HAP-1 (cell line): ENCODE results near the gene PTPRG.
A peak's percentile ranks its signal among the peaks of the same experiment; 100 is the strongest.

Experiments used
- DNase-seq, 2 experiments: peaks; one replicate each; pipeline ENCODE4 v3.0.0-alpha.2; 2016 to 2020; ENCODE audit warnings: low spot score in 2 of 2
- H3K27me3 ChIP-seq: fragments of 250-450 bp; sonication (Bioruptor Pico); 2 replicates; pipeline ENCODE4 v1.5.1; 2020; ENCODE audit warnings: low read depth, mild to moderate bottlenecking, moderate library complexity
- H3K36me3 ChIP-seq: fragments of 250-450 bp; sonication (Bioruptor Pico); replicated peaks from 2 replicates; pipeline ENCODE4 v1.5.1; 2020; ENCODE audit warnings: mild to moderate bottlenecking
- H3K4me1 ChIP-seq: fragments of 250-450 bp; sonication (Bioruptor Pico); 2 replicates; pipeline ENCODE4 v1.5.1; 2020; ENCODE audit warnings: mild to moderate bottlenecking
- H3K4me3 ChIP-seq: fragments of 250-450 bp; sonication (Bioruptor Pico); 2 replicates; pipeline ENCODE4 v1.5.1; 2020; ENCODE audit warnings: mild to moderate bottlenecking, moderate library complexity
- H3K9me3 ChIP-seq: fragments of 250-450 bp; sonication (Bioruptor Pico); 2 replicates; pipeline ENCODE4 v1.5.1; 2020; ENCODE audit warnings: mild to moderate bottlenecking, moderate library complexity
- in situ Hi-C: fragments of 300-500 bp; cut with MboI; formaldehyde crosslinking; loops from 3 replicates; pipeline ENCODE4 v1.14.3; 2020; ENCODE audit warnings: low sequenced_read_pairs, inconsistent platforms, mixed read lengths

PTPRG gene

GRCh38 chr3:61645148-61645547 is 83.8 kb downstream of the PTPRG start:
- Histone ChIP-seq H3K27me3 (no peaks in the 10 kb centered on the region), H3K4me1 (peaks cover 6% of the 10 kb centered on the region), H3K4me3 (no peak overlapping the region), H3K9me3 (no peaks in the 10 kb centered on the region), H3K36me3 (no peaks in the 10 kb centered on the region)
- in situ Hi-C loops: no loop called here
- no peak for DNase-seq

- in situ Hi-C loops: no loop called here
- peaks cover 10% of the 10 kb centered on the region for H3K4me1 ChIP-seq
- DNase-seq: no peak
Measured at GRCh38 chr3:61646360-61646759, 85.0 kb downstream of the PTPRG start.

GRCh38 chr3:61646851-61647525 is 85.6 kb downstream of the PTPRG start:
- Histone ChIP-seq H3K27me3 (no peaks in the 10 kb centered on the region), H3K9me3 (no peaks in the 10 kb centered on the region), H3K4me1 (peaks cover 10% of the 10 kb centered on the region), H3K4me3 (no peak overlapping the region), H3K36me3 (no peaks in the 10 kb centered on the region)
- no peak for DNase-seq
- in situ Hi-C loops: no loop called here

More at GRCh38 chr3:61646360-61646759, 85.0 kb downstream of the PTPRG start:
- Histone ChIP-seq H3K4me3 (no peak overlapping the region), H3K9me3 (no peaks in the 10 kb centered on the region), H3K27me3 (no peaks in the 10 kb centered on the region), H3K36me3 (no peaks in the 10 kb centered on the region)

GRCh38 chr3:61648481-61648880 is 87.1 kb downstream of the PTPRG start:
- H3K4me3 ChIP-seq: no peak overlapping the region

GRCh38 chr3:61649381-61650170 is 88.2 kb downstream of the PTPRG start:
- Histone ChIP-seq H3K36me3 (no peaks in the 10 kb centered on the region), H3K4me3 (no peak overlapping the region), H3K4me1 (peaks cover 10% of the 10 kb centered on the region), H3K9me3 (no peaks in the 10 kb centered on the region), H3K27me3 (no peaks in the 10 kb centered on the region)
- in situ Hi-C loops: no loop called here
- DNase-seq: no peak

More at GRCh38 chr3:61648481-61648880, 87.1 kb downstream of the PTPRG start:
- no peaks in the 10 kb centered on the region for H3K36me3 ChIP-seq
- H3K4me1 ChIP-seq: peaks cover 10% of the 10 kb centered on the region
- DNase-seq: no peak
- H3K27me3 ChIP-seq: no peaks in the 10 kb centered on the region
- in situ Hi-C loops: no loop called here
- H3K9me3 ChIP-seq: no peaks in the 10 kb centered on the region

- H3K36me3 ChIP-seq: no peaks in the 10 kb centered on the region
- in situ Hi-C loops: no loop called here
- no peaks in the 10 kb centered on the region for H3K9me3 ChIP-seq
- peaks cover 10% of the 10 kb centered on the region for H3K4me1 ChIP-seq
- no peaks in the 10 kb centered on the region for H3K27me3 ChIP-seq
- H3K4me3 ChIP-seq: no peak overlapping the region
- no peak for DNase-seq
Measured at GRCh38 chr3:61650276-61650675, 88.9 kb downstream of the PTPRG start.

- no peak for DNase-seq
- Histone ChIP-seq H3K36me3 (no peaks in the 10 kb centered on the region), H3K4me3 (no peak overlapping the region), H3K4me1 (peaks cover 10% of the 10 kb centered on the region), H3K9me3 (no peaks in the 10 kb centered on the region), H3K27me3 (no peaks in the 10 kb centered on the region)
- in situ Hi-C loops: no loop called here
Measured at GRCh38 chr3:61650719-61651410, 89.5 kb downstream of the PTPRG start.

- Histone ChIP-seq H3K4me1 (peaks cover 14% of the 10 kb centered on the region), H3K9me3 (no peaks in the 10 kb centered on the region), H3K27me3 (no peaks in the 10 kb centered on the region), H3K36me3 (no peaks in the 10 kb centered on the region), H3K4me3 (no peak overlapping the region)
- in situ Hi-C loops: no loop called here
- DNase-seq: no peak
Measured at GRCh38 chr3:61657689-61658088, 96.3 kb downstream of the PTPRG start.

- DNase-seq: no peak
- H3K4me1 ChIP-seq: no peaks in the 10 kb centered on the region
- in situ Hi-C loops: no loop called here
Measured at GRCh38 chr3:61662861-61663260, 101.5 kb downstream of the PTPRG start.

GRCh38 chr3:61663356-61664104 is 102.2 kb downstream of the PTPRG start:
- Histone ChIP-seq H3K4me1 (no peaks in the 10 kb centered on the region), H3K36me3 (no peaks in the 10 kb centered on the region), H3K4me3 (no peak overlapping the region), H3K27me3 (no peaks in the 10 kb centered on the region), H3K9me3 (no peaks in the 10 kb centered on the region)
- no peak for DNase-seq
- in situ Hi-C loops: no loop called here

More at GRCh38 chr3:61662861-61663260, 101.5 kb downstream of the PTPRG start:
- Histone ChIP-seq H3K27me3 (no peaks in the 10 kb centered on the region), H3K9me3 (no peaks in the 10 kb centered on the region), H3K36me3 (no peaks in the 10 kb centered on the region), H3K4me3 (no peak overlapping the region)

GRCh38 chr3:61664105-61664482 is 102.7 kb downstream of the PTPRG start:
- H3K4me1 ChIP-seq: no peaks in the 10 kb centered on the region
- peak in 1 of 2 experiments; percentile 26 for DNase-seq

GRCh38 chr3:61665121-61665520 is 103.8 kb downstream of the PTPRG start:
- Histone ChIP-seq H3K4me3 (no peak overlapping the region), H3K27me3 (no peaks in the 10 kb centered on the region), H3K4me1 (no peaks in the 10 kb centered on the region), H3K9me3 (no peaks in the 10 kb centered on the region), H3K36me3 (no peaks in the 10 kb centered on the region)
- DNase-seq: no peak
- in situ Hi-C loops: no loop called here

More at GRCh38 chr3:61664105-61664482, 102.7 kb downstream of the PTPRG start:
- no peaks in the 10 kb centered on the region for H3K27me3 ChIP-seq
- H3K36me3 ChIP-seq: no peaks in the 10 kb centered on the region
- in situ Hi-C loops: no loop called here
- no peaks in the 10 kb centered on the region for H3K9me3 ChIP-seq
- H3K4me3 ChIP-seq: no peak overlapping the region

GRCh38 chr3:61665987-61666386 is 104.6 kb downstream of the PTPRG start:
- no peaks in the 10 kb centered on the region for H3K4me1 ChIP-seq
- no peak for DNase-seq
- in situ Hi-C loops: no loop called here
- H3K4me3 ChIP-seq: no peak overlapping the region
- H3K36me3 ChIP-seq: no peaks in the 10 kb centered on the region
- H3K9me3 ChIP-seq: no peaks in the 10 kb centered on the region
- H3K27me3 ChIP-seq: no peaks in the 10 kb centered on the region
